ENCODE measurements around the gene SLC39A1. TPM values are rescaled to one million over a fixed set of nuclear protein-coding genes. Genes with fewer than 3 reads are reported as not detected.

SLC39A1 gene
- total RNA-seq, 4 donors from 2014 or later, result 19.9 to 80.0 (median 47.1) TPM

GRCh38 chr1:153956997-153957715, 6.2 kb downstream of the SLC39A1 start:
- peak overlapping the region; percentile 94 to 98 (median 96) for H3K27ac ChIP-seq

GRCh38 chr1:153954826-153955225, 8.5 kb downstream of the SLC39A1 start:
- no peak overlapping the region for H3K27ac ChIP-seq
- H3K4me1 ChIP-seq, result peaks cover 18 to 32% (median 25%) of the 10 kb centered on the region in 4 donors
- in situ Hi-C loops (cut with MboI; ENCODE audit: low pct_ligation_motif_present in 1 of 4, low pct_unique_long_range_greater_than_20kb in 1 of 4, low sequenced_read_pairs in 3 of 4) (loop anchor here in 1 of 4 donors (25.0 kb wide), 1 partner anchor 293 kb away; the partner anchor contains the start of genes ILF2 and SNAPIN), intact Hi-C loops (cut with DNase I; ENCODE audit: low total_unique reads) (no loop called here)
- 92% methylated on average over 10 of the region's 10 CpGs; no CpG with 5 or more reads in 1 of the 2 donors for WGBS, 2 donors (ENCODE audit: low coverage in 1 of 2)
- no peaks in the 10 kb centered on the region for H3K27me3 ChIP-seq
- H3K4me3 ChIP-seq, result no peak overlapping the region
- no peak for DNase-seq
- peaks cover 0 to 30% (median 14%) of the 10 kb centered on the region in 4 donors for H3K36me3 ChIP-seq
- TF ChIP-seq CTCF (IDR thresholded peaks at IDR 0.05), result no peak
- H3K9me3 ChIP-seq, result no peaks in the 10 kb centered on the region

More at GRCh38 chr1:153956997-153957715, 6.2 kb downstream of the SLC39A1 start:
- 26% methylated on average over 6 of the region's 6 CpGs; no CpG with 5 or more reads in 1 of the 2 donors for whole genome bisulfite sequencing, 2 donors (ENCODE audit: low coverage in 1 of 2)
- intact Hi-C loops (cut with DNase I; ENCODE audit: low total_unique reads) (no loop called here), in situ Hi-C loops (cut with MboI; ENCODE audit: low pct_ligation_motif_present in 1 of 4, low pct_unique_long_range_greater_than_20kb in 1 of 4, low sequenced_read_pairs in 3 of 4) (loop anchor here in 1 of 4 donors (25.0 kb wide), 1 partner anchor 295 kb away; the partner anchor contains the start of genes ILF2 and SNAPIN)
- peaks cover 0 to 9% (median 2%) of the 10 kb centered on the region in 4 donors for H3K36me3 ChIP-seq
- peak overlapping the region; percentile 79 to 98 (median 91) for H3K4me3 ChIP-seq
- TF ChIP-seq POLR2A (IDR thresholded peaks at IDR 0.05) (no peak), EP300 (IDR thresholded peaks at IDR 0.05; ENCODE audit: low read depth) (no peak), POLR2AphosphoS5 (IDR thresholded peaks at IDR 0.05) (no peak)
- DNase-seq, result no peak
- peaks cover 22 to 40% (median 31%) of the 10 kb centered on the region in 4 donors for H3K4me1 ChIP-seq
- no peaks in the 10 kb centered on the region for H3K9me3 ChIP-seq
- H3K27me3 ChIP-seq, result no peaks in the 10 kb centered on the region

- no peak for TF ChIP-seq POLR2A (IDR thresholded peaks at IDR 0.05)
- TF ChIP-seq POLR2AphosphoS5 (IDR thresholded peaks at IDR 0.05), result no peak
- TF ChIP-seq CTCF (IDR thresholded peaks at IDR 0.05), result no peak
- TF ChIP-seq EP300 (IDR thresholded peaks at IDR 0.05; ENCODE audit: low read depth), result no peak
- no peak for DNase-seq
- no peaks in the 10 kb centered on the region for H3K27me3 ChIP-seq
- peaks cover 13 to 25% (median 21%) of the 10 kb centered on the region in 4 donors for H3K4me1 ChIP-seq
- no peak overlapping the region for H3K4me3 ChIP-seq
- H3K27ac ChIP-seq, result no peak overlapping the region
- intact Hi-C loops (cut with DNase I; ENCODE audit: low total_unique reads), result no loop called here
- in situ Hi-C loops (cut with MboI; ENCODE audit: low pct_ligation_motif_present in 1 of 4, low pct_unique_long_range_greater_than_20kb in 1 of 4, low sequenced_read_pairs in 3 of 4), result loop anchor here in 1 of 4 donors (25.0 kb wide), 1 partner anchor 292 kb away; the partner anchor contains the start of genes ILF2 and SNAPIN
- 86% methylated on average over 4 of the region's 4 CpGs; no CpG with 5 or more reads in 1 of the 2 donors for WGBS, 2 donors (ENCODE audit: low coverage in 1 of 2)
- no peaks in the 10 kb centered on the region for H3K9me3 ChIP-seq
- H3K36me3 ChIP-seq, result peaks cover 0 to 39% (median 16%) of the 10 kb centered on the region in 4 donors
These were observed 9.4 kb downstream of the SLC39A1 start for GRCh38 chr1:153953859-153954365.

- Histone ChIP-seq H3K4me3 (no peak overlapping the region), H3K27ac (no peak overlapping the region), H3K36me3 (peaks cover 0 to 49% (median 22%) of the 10 kb centered on the region in 4 donors), H3K4me1 (peaks cover 6 to 16% (median 14%) of the 10 kb centered on the region in 4 donors), H3K9me3 (no peaks in the 10 kb centered on the region), H3K27me3 (no peaks in the 10 kb centered on the region)
- intact Hi-C loops (cut with DNase I; ENCODE audit: low total_unique reads) (no loop called here), in situ Hi-C loops (cut with MboI; ENCODE audit: low pct_ligation_motif_present in 1 of 4, low pct_unique_long_range_greater_than_20kb in 1 of 4, low sequenced_read_pairs in 3 of 4) (loop anchor here in 1 of 4 donors (25.0 kb wide), 1 partner anchor 290 kb away; the partner anchor contains the start of genes ILF2 and SNAPIN)
- WGBS, 2 donors (ENCODE audit: low coverage in 1 of 2), result 89% methylated on average over 2 of the region's 2 CpGs; no CpG with 5 or more reads in 1 of the 2 donors
- no peak for TF ChIP-seq POLR2AphosphoS5 (IDR thresholded peaks at IDR 0.05)
- no peak for TF ChIP-seq POLR2A (IDR thresholded peaks at IDR 0.05)
- no peak for TF ChIP-seq CTCF (IDR thresholded peaks at IDR 0.05)
- no peak for TF ChIP-seq EP300 (IDR thresholded peaks at IDR 0.05; ENCODE audit: low read depth)
- no peak for DNase-seq
These were observed 11.5 kb downstream of the SLC39A1 start for GRCh38 chr1:153951801-153952200.

Measured in transverse colon (tissue), 4 donors.